ENCODE results near the gene ZNF10.

ZNF10 gene

DNA sequence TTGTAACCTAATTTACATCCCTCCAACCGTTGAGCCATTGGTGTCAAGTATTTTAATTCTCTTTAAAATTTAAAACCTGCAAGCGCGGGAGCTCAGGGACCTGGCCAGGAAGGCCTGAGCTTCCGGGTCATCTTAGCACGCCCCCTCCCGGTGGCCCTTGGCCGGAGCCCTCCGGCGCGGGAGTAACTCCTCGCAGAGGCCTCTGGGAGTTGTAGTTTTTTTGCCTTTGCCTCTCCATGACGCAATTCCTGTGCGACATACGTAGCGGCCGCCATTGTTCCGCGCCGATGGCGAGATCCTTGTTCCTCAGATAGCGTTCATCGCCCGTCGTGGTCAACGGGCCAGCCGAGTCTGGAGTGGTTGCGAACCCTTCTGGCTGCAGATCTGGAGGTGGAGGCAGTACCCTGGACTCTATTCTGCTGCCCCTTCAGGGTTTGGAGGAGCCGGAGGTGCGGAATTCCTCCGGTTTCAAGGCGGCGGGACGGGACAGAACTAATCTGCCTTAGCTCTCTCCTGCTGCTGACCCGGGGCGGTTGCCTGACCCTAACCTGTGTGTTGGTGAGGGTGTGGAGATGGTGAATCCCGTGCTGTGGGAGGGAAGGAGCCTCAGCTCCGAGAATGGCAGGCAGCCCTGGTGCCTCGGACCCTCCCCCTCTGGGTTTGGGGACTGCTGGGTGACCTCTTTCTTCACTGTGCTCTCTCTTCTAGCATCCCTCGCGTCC lies 51.0 kb downstream of the ZNF10 start, which contains the start of gene ZNF268:
Gene ZNF268 (plus strand): TSS at position 258 of the 722 bp plus-strand sequence. CDS start 503 bp downstream, outside the sequence.
- H3K27me3 ChIP-seq (ENCODE audit: insufficient read depth, low read length) = no peaks in the 10 kb centered on the region
- H4K20me1 ChIP-seq (ENCODE audit: insufficient read depth, low read length) = no peaks in the 10 kb centered on the region
- H3K4me2 ChIP-seq (ENCODE audit: low read length) = peak within 1 kb of the TSS; percentile 85
- H3K4me3 ChIP-seq (ENCODE audit: low read depth, low read length, poor library complexity, severe bottlenecking) = peak within 1 kb of the TSS; percentile 96
- peak within 1 kb of the TSS; percentile 64 for H3K27ac ChIP-seq (ENCODE audit: low read depth, low read length, poor library complexity, severe bottlenecking)
- H3K9me3 ChIP-seq (ENCODE audit: low read length) = peaks cover 31% of the 10 kb centered on the region
- peaks cover 43% of the 10 kb centered on the region for H3K36me3 ChIP-seq (ENCODE audit: insufficient read depth, low read length)
- H3F3A ChIP-seq (ENCODE audit: insufficient read depth, low read length) = no peaks in the 10 kb centered on the region
- peaks cover 8% of the 10 kb centered on the region for H3K4me1 ChIP-seq (ENCODE audit: insufficient read depth, low read length, severe bottlenecking)
- H3K9me2 ChIP-seq (ENCODE audit: low read depth, low read length) = no peaks in the 10 kb centered on the region
- peak within 1 kb of the TSS; percentile 85 for H3K9ac ChIP-seq (ENCODE audit: low read length)
- TF ChIP-seq, protein P1, sequence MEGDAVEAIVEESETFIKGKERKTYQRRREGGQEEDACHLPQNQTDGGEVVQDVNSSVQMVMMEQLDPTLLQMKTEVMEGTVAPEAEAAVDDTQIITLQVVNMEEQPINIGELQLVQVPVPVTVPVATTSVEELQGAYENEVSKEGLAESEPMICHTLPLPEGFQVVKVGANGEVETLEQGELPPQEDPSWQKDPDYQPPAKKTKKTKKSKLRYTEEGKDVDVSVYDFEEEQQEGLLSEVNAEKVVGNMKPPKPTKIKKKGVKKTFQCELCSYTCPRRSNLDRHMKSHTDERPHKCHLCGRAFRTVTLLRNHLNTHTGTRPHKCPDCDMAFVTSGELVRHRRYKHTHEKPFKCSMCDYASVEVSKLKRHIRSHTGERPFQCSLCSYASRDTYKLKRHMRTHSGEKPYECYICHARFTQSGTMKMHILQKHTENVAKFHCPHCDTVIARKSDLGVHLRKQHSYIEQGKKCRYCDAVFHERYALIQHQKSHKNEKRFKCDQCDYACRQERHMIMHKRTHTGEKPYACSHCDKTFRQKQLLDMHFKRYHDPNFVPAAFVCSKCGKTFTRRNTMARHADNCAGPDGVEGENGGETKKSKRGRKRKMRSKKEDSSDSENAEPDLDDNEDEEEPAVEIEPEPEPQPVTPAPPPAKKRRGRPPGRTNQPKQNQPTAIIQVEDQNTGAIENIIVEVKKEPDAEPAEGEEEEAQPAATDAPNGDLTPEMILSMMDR (IDR thresholded peaks at IDR 0.05; ENCODE audit: low read length) = peak; percentile 89
- no peak for TF ChIP-seq EZH2 (IDR thresholded peaks at IDR 0.05; ENCODE audit: borderline replicate concordance, low read length)
- no peaks in the 10 kb centered on the region for H3K79me2 ChIP-seq (ENCODE audit: insufficient read depth, low read length)
- peak within 1 kb of the TSS; percentile 6; the same call in 1 of the 2 replicates for H2AFZ ChIP-seq (ENCODE audit: low read length)

DNA sequence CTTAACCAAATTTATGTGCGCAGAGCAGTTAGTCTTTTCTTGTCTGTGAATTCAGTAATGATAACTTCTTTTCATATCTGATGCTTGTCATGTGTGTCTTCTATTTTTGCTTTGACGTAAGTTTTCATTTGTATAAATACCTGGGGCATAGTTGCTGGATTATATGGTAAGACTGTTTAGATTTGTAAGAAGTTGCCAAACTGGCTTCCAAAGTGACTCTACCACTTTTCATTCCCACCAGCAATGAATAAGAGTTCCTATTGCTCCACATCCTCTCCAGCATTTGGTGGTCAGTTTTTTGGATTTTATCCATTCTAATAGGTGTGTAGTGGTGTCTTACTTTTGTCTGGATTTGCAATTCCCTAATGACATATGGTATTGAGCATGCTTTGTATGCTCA lies 59.7 kb downstream of the ZNF10 start:
- H3K27me3 ChIP-seq (ENCODE audit: insufficient read depth, low read length) = no peaks in the 10 kb centered on the region
- no peak overlapping the region for H3K4me3 ChIP-seq (ENCODE audit: low read depth, low read length, poor library complexity, severe bottlenecking)
- H3K9me2 ChIP-seq (ENCODE audit: low read depth, low read length) = no peaks in the 10 kb centered on the region
- no peaks in the 10 kb centered on the region for H3K79me2 ChIP-seq (ENCODE audit: insufficient read depth, low read length)
- H3K4me1 ChIP-seq (ENCODE audit: insufficient read depth, low read length, severe bottlenecking) = no peaks in the 10 kb centered on the region
- peaks cover 49% of the 10 kb centered on the region for H3K9me3 ChIP-seq (ENCODE audit: low read length)
- TF ChIP-seq, protein P1 (IDR thresholded peaks at IDR 0.05; ENCODE audit: low read length) = no peak
- no peak for TF ChIP-seq EZH2 (IDR thresholded peaks at IDR 0.05; ENCODE audit: borderline replicate concordance, low read length)
- peaks cover 100% of the 10 kb centered on the region for H3K36me3 ChIP-seq (ENCODE audit: insufficient read depth, low read length)
- no peak overlapping the region for H3K27ac ChIP-seq (ENCODE audit: low read depth, low read length, poor library complexity, severe bottlenecking)
- no peaks in the 10 kb centered on the region for H3F3A ChIP-seq (ENCODE audit: insufficient read depth, low read length)
- no peak overlapping the region for H3K4me2 ChIP-seq (ENCODE audit: low read length)
- H4K20me1 ChIP-seq (ENCODE audit: insufficient read depth, low read length) = no peaks in the 10 kb centered on the region
- H3K9ac ChIP-seq (ENCODE audit: low read length) = no peak overlapping the region
- no peak overlapping the region for H2AFZ ChIP-seq (ENCODE audit: low read length)

DNA sequence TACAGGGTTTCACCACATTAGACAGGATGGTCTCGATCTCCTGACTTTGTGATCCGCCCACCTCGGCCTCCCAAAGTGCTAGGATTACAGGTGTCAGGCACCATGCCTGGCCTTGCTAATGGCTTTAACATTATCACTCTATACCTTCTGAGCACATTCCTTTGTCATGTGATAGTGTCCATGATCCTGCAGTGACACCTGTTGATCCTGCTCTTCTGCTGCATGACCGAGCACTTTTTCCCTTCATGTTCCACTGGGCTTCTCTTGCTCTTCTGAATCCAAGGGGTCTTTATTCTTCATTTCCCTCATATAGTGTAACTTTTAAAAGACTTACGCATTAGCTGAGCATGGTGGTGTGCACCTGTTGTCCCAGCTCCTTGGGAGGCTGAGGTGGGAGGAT lies 62.4 kb downstream of the ZNF10 start:
- H3K4me2 ChIP-seq (ENCODE audit: low read length) = no peak overlapping the region
- H4K20me1 ChIP-seq (ENCODE audit: insufficient read depth, low read length) = no peaks in the 10 kb centered on the region
- H3F3A ChIP-seq (ENCODE audit: insufficient read depth, low read length) = no peaks in the 10 kb centered on the region
- TF ChIP-seq, protein P1 (IDR thresholded peaks at IDR 0.05; ENCODE audit: low read length) = no peak
- no peak for TF ChIP-seq EZH2 (IDR thresholded peaks at IDR 0.05; ENCODE audit: borderline replicate concordance, low read length)
- no peaks in the 10 kb centered on the region for H3K4me1 ChIP-seq (ENCODE audit: insufficient read depth, low read length, severe bottlenecking)
- H3K79me2 ChIP-seq (ENCODE audit: insufficient read depth, low read length) = no peaks in the 10 kb centered on the region
- H3K27me3 ChIP-seq (ENCODE audit: insufficient read depth, low read length) = no peaks in the 10 kb centered on the region
- H3K27ac ChIP-seq (ENCODE audit: low read depth, low read length, poor library complexity, severe bottlenecking) = no peak overlapping the region
- H3K36me3 ChIP-seq (ENCODE audit: insufficient read depth, low read length) = peaks cover 86% of the 10 kb centered on the region
- peaks cover 45% of the 10 kb centered on the region for H3K9me3 ChIP-seq (ENCODE audit: low read length)
- H3K4me3 ChIP-seq (ENCODE audit: low read depth, low read length, poor library complexity, severe bottlenecking) = no peak overlapping the region
- H3K9ac ChIP-seq (ENCODE audit: low read length) = no peak overlapping the region
- no peak overlapping the region for H2AFZ ChIP-seq (ENCODE audit: low read length)
- H3K9me2 ChIP-seq (ENCODE audit: low read depth, low read length) = no peaks in the 10 kb centered on the region

Data from OCI-LY1 (cell line).